GM23248 (cell line): ENCODE measurements around the gene FUOM. TPM values are rescaled to one million over a fixed set of nuclear protein-coding genes. Genes with fewer than 3 reads are reported as not detected.

Experiments used
- DNase-seq: peaks from one replicate; pipeline ENCODE4 v3.0.0-alpha.2; 2015
- H2AFZ ChIP-seq: fragments of 200-600 bp; sonication (generic); 2 replicates; pipeline ENCODE4 v1.6.1; 2016; ENCODE audit warnings: antibody characterized with exemption
- H3F3A ChIP-seq: fragments of 200-600 bp; sonication (generic); 2 replicates; pipeline ENCODE4 v1.6.1; 2016; ENCODE audit warnings: mild to moderate bottlenecking, antibody characterized with exemption, mixed run types; ENCODE audit not compliant: insufficient read depth
- H3K27ac ChIP-seq: fragments of 200-600 bp; sonication (generic); 2 replicates; pipeline ENCODE4 v1.5.1; 2016; ENCODE audit warnings: mild to moderate bottlenecking
- H3K27me3 ChIP-seq: fragments of 200-600 bp; sonication (generic); replicated peaks from 2 replicates; pipeline ENCODE4 v1.6.1; 2016; ENCODE audit warnings: mild to moderate bottlenecking; ENCODE audit not compliant: insufficient read depth
- H3K36me3 ChIP-seq: fragments of 200-600 bp; sonication (generic); 2 replicates; pipeline ENCODE4 v1.6.1; 2016; ENCODE audit warnings: low read depth, mild to moderate bottlenecking
- H3K4me1 ChIP-seq: fragments of 200-600 bp; sonication (generic); 2 replicates; pipeline ENCODE4 v1.6.1; 2016; ENCODE audit warnings: mild to moderate bottlenecking; ENCODE audit not compliant: insufficient read depth
- H3K4me2 ChIP-seq: fragments of 200-600 bp; sonication (generic); one replicate; pipeline ENCODE4 v1.6.1; 2016; ENCODE audit warnings: mild to moderate bottlenecking; ENCODE audit not compliant: unreplicated experiment
- H3K4me3 ChIP-seq: fragments of 200-600 bp; sonication (generic); 2 replicates; pipeline ENCODE4 v1.5.1; 2016; ENCODE audit warnings: mild to moderate bottlenecking
- H3K79me2 ChIP-seq: fragments of 200-600 bp; sonication (generic); 2 replicates; pipeline ENCODE4 v1.6.1; 2016; ENCODE audit warnings: mild to moderate bottlenecking; ENCODE audit not compliant: insufficient read depth
- H3K9ac ChIP-seq: fragments of 200-600 bp; sonication (generic); 2 replicates; pipeline ENCODE4 v1.6.1; 2016; ENCODE audit warnings: mild to moderate bottlenecking
- H3K9me2 ChIP-seq: fragments of 200-600 bp; sonication (generic); 2 replicates; pipeline ENCODE4 v1.6.1; 2016; ENCODE audit warnings: mixed run types, mild to moderate bottlenecking, moderate library complexity; ENCODE audit not compliant: insufficient read depth
- H3K9me3 ChIP-seq: fragments of 200-600 bp; sonication (generic); one replicate; pipeline ENCODE4 v1.6.1; 2017; ENCODE audit warnings: low read depth
- H4K20me1 ChIP-seq: fragments of 200-600 bp; sonication (generic); 2 replicates; pipeline ENCODE4 v1.6.0; 2016; ENCODE audit not compliant: insufficient read depth
- EZH2 ChIP-seq: fragments of 200-600 bp; sonication (generic); IDR thresholded peaks from 2 replicates; pipeline ENCODE4 v1.6.1; 2018; ENCODE audit warnings: antibody characterized with exemption, mild to moderate bottlenecking; ENCODE audit not compliant: insufficient read depth, poor library complexity, severe bottlenecking
- EZH2phosphoT487 ChIP-seq: fragments of 200-600 bp; sonication (generic); IDR thresholded peaks from 2 replicates; pipeline ENCODE4 v1.6.1; 2018; ENCODE audit warnings: antibody characterized with exemption, moderate library complexity, mild to moderate bottlenecking, low read depth; ENCODE audit not compliant: insufficient read depth
- WGBS, 2 experiments: methylation state at CpG; one replicate each; pipeline ENCODE4 v1.1.6; 2015 to 2017; ENCODE audit warnings: low lambda C conversion rate in 2 of 2, low coverage in 1 of 2; ENCODE audit errors: missing lambda C conversion rate in 2 of 2; 5-methylcytosine and 5-hydroxymethylcytosine counted together
- in situ Hi-C: fragments of 300-500 bp; cut with MboI; formaldehyde crosslinking; loops from 2 replicates; pipeline ENCODE4 v1.15.0; 2020
- polyA plus RNA-seq: library from polyadenylated mRNA; unstranded; fragments of >200 nt; fragmentation: Nextera tagmentation; extraction: Ambion mirVana; gene quantifications from 2 replicates; pipeline ENCODE4 v1.2.1, GENCODE V29; 2016
- total RNA-seq: library from RNA; depleted of rRNA; stranded (reverse); fragments of >200 nt; shearing (Covaris generic); gene quantifications from 2 replicates; pipeline ENCODE4 v1.2.3, GENCODE V29; 2014

The FUOM gene
- total and polyA plus RNA-seq, 2 experiments from 2014 or later, result 21.5 to 24.5 TPM

DNA sequence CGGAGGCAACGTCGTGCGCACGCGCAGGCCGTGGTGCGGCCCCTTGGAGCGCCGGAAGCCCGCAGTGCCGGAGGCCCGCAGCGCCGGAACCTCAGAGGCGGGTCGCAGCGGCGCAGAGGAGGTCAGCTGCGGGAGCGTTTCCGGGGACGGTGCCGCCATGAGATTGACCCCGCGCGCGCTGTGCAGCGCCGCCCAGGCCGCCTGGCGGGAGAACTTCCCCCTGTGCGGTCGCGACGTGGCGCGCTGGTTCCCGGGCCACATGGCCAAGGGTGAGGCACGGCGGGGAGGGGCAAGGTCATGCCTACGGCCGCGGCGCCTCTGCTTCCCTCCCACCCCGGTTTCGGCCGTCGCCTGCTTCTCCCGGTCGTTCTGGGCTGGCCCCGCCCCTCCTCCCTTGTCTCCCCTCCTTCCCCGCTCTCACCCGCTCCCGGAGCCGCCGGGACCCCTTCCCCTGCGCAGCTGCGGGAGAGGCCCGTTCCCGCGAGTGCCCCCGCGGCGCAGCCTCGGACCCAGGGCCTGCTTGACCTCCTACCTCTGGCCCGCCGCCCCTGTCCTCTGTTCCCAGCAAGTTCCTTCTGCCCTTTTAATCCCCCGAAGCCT is 36.3 kb upstream of the FUOM start, which contains the start of gene MTG1:
TSS of gene MTG1 (plus strand) at position 94 of the 600 bp plus-strand sequence. CDS start at position 158, 64 bp downstream.
- Histone ChIP-seq H3K27me3 (no peaks in the 10 kb centered on the region), H3K36me3 (0 out of 2 replicates have a peak, but pooled peaks cover 7% of the 10 kb centered on the region), H3K79me2 (peaks cover 49% of the 10 kb centered on the region), H2AFZ (peak within 1 kb of the TSS; percentile 94), H3K9me2 (no peaks in the 10 kb centered on the region), H3K4me3 (peak within 1 kb of the TSS; percentile 92), H4K20me1 (no peaks in the 10 kb centered on the region), H3F3A (no peaks in the 10 kb centered on the region), H3K4me1 (0 out of 2 replicates have a peak, but pooled peaks cover 9% of the 10 kb centered on the region), H3K9ac (peak within 1 kb of the TSS; percentile 94), H3K9me3 (no peaks in the 10 kb centered on the region), H3K27ac (peak within 1 kb of the TSS; percentile 70), H3K4me2 (peak within 1 kb of the TSS; percentile 84)
- TF ChIP-seq EZH2phosphoT487 (no peak), EZH2 (no peak)
- in situ Hi-C loops, result no loop called here
- 0 to 1% methylated on average over 34 to 69 of the region's 69 CpGs for WGBS, 2 experiments
- DNase-seq, result peak; percentile 98

DNA sequence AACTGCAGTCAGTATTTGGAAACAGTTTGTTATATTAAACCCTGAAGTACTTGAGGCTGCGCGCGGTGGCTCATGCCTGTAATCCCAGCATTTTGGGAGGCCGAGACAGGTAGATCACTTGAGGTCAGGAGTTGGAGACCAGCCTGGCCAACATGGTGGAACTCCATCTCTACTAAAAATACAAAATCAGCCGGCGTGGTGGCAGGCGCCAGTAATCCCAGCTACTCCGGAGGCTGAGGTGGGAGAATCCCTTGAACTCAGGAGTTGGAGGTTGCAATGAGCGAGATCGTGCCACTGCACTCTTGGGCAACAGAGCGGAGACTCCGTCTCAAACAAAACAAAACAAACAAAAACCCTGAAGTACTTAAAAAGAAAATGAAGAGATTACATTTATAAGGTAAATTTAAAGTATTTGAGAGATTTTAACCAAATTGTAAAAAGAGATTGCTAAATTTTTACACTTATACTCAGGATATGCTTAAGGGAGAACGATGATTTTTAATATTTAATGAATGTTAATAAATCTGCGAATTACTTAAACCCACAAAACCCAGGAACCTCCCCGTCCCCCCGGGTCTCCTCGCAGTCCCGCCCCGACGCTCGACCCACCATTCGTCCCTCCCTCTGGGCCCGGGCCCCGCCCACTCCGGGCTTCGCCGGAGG is 35.7 kb upstream of the FUOM start:
- no peak for TF ChIP-seq EZH2
- TF ChIP-seq EZH2phosphoT487, result no peak
- H3K27ac ChIP-seq, result peak overlapping the region; percentile 70
- H3K9ac ChIP-seq, result peak overlapping the region; percentile 94

DNA sequence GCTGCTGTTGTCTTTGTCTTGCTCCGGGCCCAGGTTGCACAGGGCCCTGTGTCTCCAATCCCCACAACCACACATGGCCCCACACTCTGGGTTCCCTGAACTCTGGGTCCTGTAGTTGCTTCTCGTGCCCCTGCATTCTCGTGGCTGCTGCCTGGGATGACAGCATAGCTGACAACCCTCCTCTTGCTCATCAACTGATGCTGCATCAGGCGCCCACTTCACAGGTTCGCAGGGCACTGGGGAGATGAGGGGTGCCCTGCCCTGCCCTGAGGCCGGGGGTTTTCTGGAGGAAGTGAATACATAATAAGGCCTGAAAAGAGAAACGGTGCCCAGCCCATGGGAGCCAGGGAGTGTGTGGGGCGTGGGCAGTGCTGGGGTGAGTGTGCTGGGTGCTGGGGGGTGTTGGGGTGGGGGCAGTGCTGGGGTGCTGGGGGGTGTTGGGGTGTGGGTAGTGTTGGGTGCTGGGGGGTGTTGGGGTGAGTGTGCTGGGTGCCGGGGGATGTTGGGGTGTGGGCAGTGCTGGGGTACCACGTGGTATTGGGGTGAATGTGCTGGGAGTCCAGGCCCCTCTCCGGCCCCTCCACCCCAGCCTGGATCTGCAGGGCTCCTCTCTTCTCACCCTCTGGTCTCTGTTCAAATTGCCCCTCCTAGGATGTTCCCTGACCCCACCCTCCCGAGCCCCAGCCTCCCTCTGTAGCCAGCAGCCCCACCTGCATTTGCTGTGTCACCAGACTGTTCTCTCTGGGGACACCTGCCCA is 34.1 kb upstream of the FUOM start:
- H4K20me1 ChIP-seq, result no peaks in the 10 kb centered on the region
- H3K4me3 ChIP-seq, result no peak overlapping the region
- H3K9me2 ChIP-seq, result no peaks in the 10 kb centered on the region
- H3K27ac ChIP-seq, result no peak overlapping the region
- peaks cover 28% of the 10 kb centered on the region for H3K79me2 ChIP-seq
- H3K4me2 ChIP-seq, result no peak overlapping the region
- no peak for DNase-seq
- H3K4me1 ChIP-seq, result 0 out of 2 replicates have a peak, but pooled peaks cover 9% of the 10 kb centered on the region
- H3K9me3 ChIP-seq, result no peaks in the 10 kb centered on the region
- H2AFZ ChIP-seq, result no peak overlapping the region
- H3K9ac ChIP-seq, result no peak overlapping the region
- no peaks in the 10 kb centered on the region for H3K27me3 ChIP-seq
- TF ChIP-seq EZH2phosphoT487 (no peak), EZH2 (no peak)
- in situ Hi-C loops, result no loop called here
- no peaks in the 10 kb centered on the region for H3F3A ChIP-seq
- H3K36me3 ChIP-seq, result no peaks in the 10 kb centered on the region
- WGBS, 2 experiments, result 84 to 86% methylated on average over 9 to 12 of the region's 12 CpGs

More for the DNA sequence above, 35.7 kb upstream of the FUOM start:
- Histone ChIP-seq H3K79me2 (peaks cover 44% of the 10 kb centered on the region), H4K20me1 (no peaks in the 10 kb centered on the region), H2AFZ (peak overlapping the region; percentile 94), H3F3A (no peaks in the 10 kb centered on the region), H3K36me3 (0 out of 2 replicates have a peak, but pooled peaks cover 7% of the 10 kb centered on the region), H3K4me1 (0 out of 2 replicates have a peak, but pooled peaks cover 9% of the 10 kb centered on the region), H3K4me3 (peak overlapping the region; percentile 92), H3K27me3 (no peaks in the 10 kb centered on the region), H3K9me2 (no peaks in the 10 kb centered on the region), H3K4me2 (peak overlapping the region; percentile 67), H3K9me3 (no peaks in the 10 kb centered on the region)
- DNase-seq, result no peak
- WGBS, 2 experiments, result 34 to 35% methylated on average over 27 of the region's 27 CpGs
- in situ Hi-C loops, result no loop called here

DNA sequence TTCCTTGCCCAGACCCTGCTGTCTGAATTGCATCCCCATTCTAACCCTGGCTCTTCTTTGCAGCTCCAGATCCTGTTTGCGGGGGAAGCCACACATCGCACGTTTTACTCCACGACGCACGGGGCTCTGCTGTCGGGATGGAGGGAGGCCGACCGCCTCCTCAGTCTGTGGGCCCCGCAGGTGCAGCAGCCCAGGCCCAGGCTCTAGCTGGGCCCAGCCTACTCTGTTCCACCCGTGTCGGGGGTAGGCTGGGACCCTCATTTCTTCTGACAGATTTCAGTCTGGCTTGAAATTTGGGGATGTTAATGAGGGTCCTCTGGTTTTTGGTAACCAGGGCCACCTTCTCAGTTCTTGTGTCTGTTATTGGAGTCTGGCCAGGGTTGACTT is 33.4 kb upstream of the FUOM start:
- no peak overlapping the region for H3K27ac ChIP-seq
- 97% methylated on average over 12 of the region's 12 CpGs for WGBS, 2 experiments
- TF ChIP-seq EZH2 (no peak), EZH2phosphoT487 (no peak)
- H3K9me2 ChIP-seq, result no peaks in the 10 kb centered on the region
- no peaks in the 10 kb centered on the region for H3F3A ChIP-seq
- H3K4me1 ChIP-seq, result 0 out of 2 replicates have a peak, but pooled peaks cover 9% of the 10 kb centered on the region
- no peaks in the 10 kb centered on the region for H3K27me3 ChIP-seq
- in situ Hi-C loops, result no loop called here
- peaks cover 21% of the 10 kb centered on the region for H3K79me2 ChIP-seq
- no peak overlapping the region for H3K4me2 ChIP-seq
- no peak overlapping the region for H2AFZ ChIP-seq
- no peaks in the 10 kb centered on the region for H3K9me3 ChIP-seq
- no peak for DNase-seq
- no peak overlapping the region for H3K4me3 ChIP-seq
- H4K20me1 ChIP-seq, result no peaks in the 10 kb centered on the region
- H3K36me3 ChIP-seq, result no peaks in the 10 kb centered on the region
- H3K9ac ChIP-seq, result no peak overlapping the region
